Keratinocyte (primary cell): Measurements from ENCODE around the gene PCNT. TPM values are rescaled to one million over a fixed set of nuclear protein-coding genes. Genes with fewer than 3 reads are reported as not detected.

Experiments
- DNase-seq: peaks from one replicate; pipeline ENCODE4 v3.0.0-alpha.2; 2011; ENCODE audit warnings: low read depth, missing footprints, low spot score
- FAIRE-seq: peaks from 2 replicates; lab custom pipeline; 2011; peaks lifted over from hg19 to GRCh38; lab: Jason Lieb, UNC
- H2AFZ ChIP-seq: 2 replicates; pipeline ENCODE4 v1.6.0; 2012; ENCODE audit warnings: low read length, control low read depth, inconsistent platforms; ENCODE audit not compliant: control insufficient read depth
- H3K27ac ChIP-seq: 2 replicates; pipeline ENCODE4 v1.5.1; 2011; ENCODE audit warnings: low read length; ENCODE audit not compliant: control insufficient read depth, insufficient read depth
- H3K27me3 ChIP-seq: 3 replicates; pipeline ENCODE4 v1.6.0; 2011; ENCODE audit warnings: low read length; ENCODE audit not compliant: control insufficient read depth, insufficient read depth; ENCODE audit errors: extremely low read depth
- H3K36me3 ChIP-seq, 2 experiments: 2 replicates in 1 of 2; 3 replicates in 1 of 2; pipeline ENCODE4 v1.5.1; 2011; ENCODE audit warnings: low read length in 2 of 2, mild to moderate bottlenecking in 1 of 2; ENCODE audit not compliant: control insufficient read depth in 2 of 2, insufficient read depth in 2 of 2; ENCODE audit errors: extremely low read depth in 1 of 2
- H3K4me1 ChIP-seq: 3 replicates; pipeline ENCODE4 v1.5.1; 2011; ENCODE audit warnings: low read length; ENCODE audit not compliant: control insufficient read depth, insufficient read depth; ENCODE audit errors: extremely low read depth
- H3K4me2 ChIP-seq: 3 replicates; pipeline ENCODE4 v1.6.0; 2011; ENCODE audit warnings: low read depth, low read length; ENCODE audit not compliant: control insufficient read depth, insufficient read depth; ENCODE audit errors: extremely low read depth
- H3K4me3 ChIP-seq, 3 experiments: fragments of 200-600 bp in 1 of 3; sonication (generic) in 1 of 3; 2 replicates in 2 of 3; 3 replicates in 1 of 3; pipeline ENCODE4 v1.5.1; 2011 to 2016; ENCODE audit warnings: low read length in 3 of 3, mild to moderate bottlenecking in 3 of 3, control low read depth in 2 of 3, inconsistent platforms in 1 of 3, low read depth in 1 of 3, mixed read lengths in 1 of 3, mixed run types in 1 of 3, moderate library complexity in 1 of 3; ENCODE audit not compliant: control insufficient read depth in 2 of 3, insufficient read depth in 2 of 3; ENCODE audit errors: extremely low read depth in 1 of 3
- H3K79me2 ChIP-seq: 2 replicates; pipeline ENCODE4 v1.6.0; 2012; ENCODE audit warnings: low read length; ENCODE audit not compliant: control insufficient read depth, insufficient read depth
- H3K9ac ChIP-seq: 3 replicates; pipeline ENCODE4 v1.6.0; 2011; ENCODE audit warnings: low read length; ENCODE audit not compliant: control insufficient read depth, insufficient read depth; ENCODE audit errors: extremely low read depth
- H3K9me1 ChIP-seq: 3 replicates; pipeline ENCODE4 v1.6.0; 2011; ENCODE audit warnings: low read length; ENCODE audit not compliant: control insufficient read depth, insufficient read depth; ENCODE audit errors: extremely low read depth
- H3K9me3 ChIP-seq: 2 replicates; pipeline ENCODE4 v1.5.1; 2012; ENCODE audit warnings: low read depth, low read length; ENCODE audit not compliant: control insufficient read depth
- H4K20me1 ChIP-seq: 3 replicates; pipeline ENCODE4 v1.6.0; 2011; ENCODE audit warnings: low read length; ENCODE audit not compliant: control insufficient read depth, insufficient read depth; ENCODE audit errors: extremely low read depth
- CTCF ChIP-seq, 3 experiments: IDR thresholded peaks in 1 of 3; conservative IDR thresholded peaks in 1 of 3; optimal IDR thresholded peaks in 1 of 3; 2 replicates in 2 of 3; 3 replicates in 1 of 3; pipeline versions ENCODE3 to v1.5.1; 2011; ENCODE audit warnings: low read length in 3 of 3, mild to moderate bottlenecking in 3 of 3, moderate library complexity in 2 of 3, control low read depth in 1 of 3, inconsistent platforms in 1 of 3; ENCODE audit not compliant: insufficient read depth in 2 of 3; ENCODE audit errors: extremely low read depth in 1 of 3
- EZH2 ChIP-seq: IDR thresholded peaks from one replicate; pipeline ENCODE4 v1.6.1; 2012; ENCODE audit warnings: inconsistent platforms, mild to moderate bottlenecking, low read length, moderate library complexity
- dilution Hi-C: fragments of 300-500 bp; cut with MboI; formaldehyde crosslinking; loops from one replicate; pipeline ENCODE4 v1.7.0; 2020; ENCODE audit warnings: low sequenced_read_pairs; ENCODE audit not compliant: extremely low pct_ligation_motif_present
- polyA plus RNA-seq, 5 experiments: library from polyadenylated mRNA; depleted of rRNA in 3 of 5; stranded (reverse) in 3 of 5; stranded (forward) in 1 of 5; unstranded in 1 of 5; fragments of >200 nt; gene quantifications; 1 replicate in 1 of 5; 2 replicates in 3 of 5; 3 replicates in 1 of 5; pipeline versions ENCODE4 v1.2.1 to v1.2.3, GENCODE V29; 2011 to 2012; ENCODE audit warnings: missing spikeins in 2 of 5, low read depth in 1 of 5, low replicate concordance in 1 of 5

Gene PCNT
- polyA plus RNA-seq, 1 donor (not counting 4 experiments of a cell fraction or from before 2014, with no cell fraction given), result 9.8 TPM

GRCh38 chr21:46391773-46392172 lies 67.8 kb downstream of the PCNT start:
- FAIRE-seq, result no peak
- H3K36me3 ChIP-seq, result peaks cover 15 to 17% of the 10 kb centered on the region in 2 experiments

GRCh38 chr21:46392921-46393320 lies 69.0 kb downstream of the PCNT start:
- DNase-seq (no peak), FAIRE-seq (no peak)
- dilution Hi-C loops, result no loop called here
- Histone ChIP-seq H3K4me1 (no peaks in the 10 kb centered on the region), H2AFZ (no peak overlapping the region), H3K9me1 (no peaks in the 10 kb centered on the region), H3K9me3 (no peaks in the 10 kb centered on the region), H4K20me1 (no peaks in the 10 kb centered on the region), H3K27ac (no peak overlapping the region), H3K36me3 (peaks cover 17 to 19% of the 10 kb centered on the region in 2 experiments), H3K9ac (no peak overlapping the region), H3K4me2 (no peak overlapping the region), H3K79me2 (no peaks in the 10 kb centered on the region), H3K4me3 (no peak overlapping the region), H3K27me3 (no peaks in the 10 kb centered on the region)
- TF ChIP-seq CTCF (optimal IDR thresholded peaks at IDR 0.05 in 1 of 3, IDR thresholded peaks at IDR 0.05 in 1 of 3, conservative IDR thresholded peaks at IDR 0.05 in 1 of 3; ENCODE audit: extremely low read depth in 1 of 3, insufficient read depth in 2 of 3, low read length in 3 of 3) (peak in 1 of 3 experiments; percentile 22), EZH2 (no peak)

More at GRCh38 chr21:46391773-46392172, 67.8 kb downstream of the PCNT start:
- H3K4me3 ChIP-seq, result no peak overlapping the region
- H3K9me3 ChIP-seq, result no peaks in the 10 kb centered on the region
- H3K4me1 ChIP-seq, result no peaks in the 10 kb centered on the region
- no peak overlapping the region for H2AFZ ChIP-seq
- no peaks in the 10 kb centered on the region for H4K20me1 ChIP-seq
- no peak overlapping the region for H3K9ac ChIP-seq
- no peak overlapping the region for H3K4me2 ChIP-seq
- TF ChIP-seq CTCF (optimal IDR thresholded peaks at IDR 0.05 in 1 of 3, IDR thresholded peaks at IDR 0.05 in 1 of 3, conservative IDR thresholded peaks at IDR 0.05 in 1 of 3; ENCODE audit: extremely low read depth in 1 of 3, insufficient read depth in 2 of 3, low read length in 3 of 3) (no peak), EZH2 (no peak)
- no peak overlapping the region for H3K27ac ChIP-seq
- H3K79me2 ChIP-seq, result no peaks in the 10 kb centered on the region
- H3K27me3 ChIP-seq, result no peaks in the 10 kb centered on the region
- H3K9me1 ChIP-seq, result no peaks in the 10 kb centered on the region
- dilution Hi-C loops, result no loop called here
- no peak for DNase-seq
